Activated B cell treated with CpG ODN at 0.5 μM for 24 hours (primary cell): ENCODE measurements around the gene RNF130. TPM values are rescaled to one million over a fixed set of nuclear protein-coding genes. Genes with fewer than 3 reads are reported as not detected.

Experiments
- ATAC-seq: fragments of 200-7000 bp; cut with Tn5 transposase; one replicate; pipeline ENCODE4 v1.10.0; 2021; ENCODE audit warnings: low read depth, mild to moderate bottlenecking, moderate library complexity
- CTCF ChIA-PET: fragments of 350-600 bp; sonication (Branson Sonifier 250); formaldehyde crosslinking; loops from one replicate; lab custom pipeline; 2021; ENCODE audit warnings: antibody characterized with exemption; lab: Charles Lee
- POLR2A ChIA-PET: fragments of 350-600 bp; sonication (Branson Sonifier 250); formaldehyde crosslinking; loops from one replicate; lab custom pipeline; 2021; ENCODE audit warnings: antibody characterized with exemption; lab: Charles Lee
- DNase-seq: peaks from one replicate; pipeline ENCODE4 v3.0.0; 2022
- H3K27ac Mint-ChIP-seq: one replicate; pipeline ENCODE4 v1.8.0; 2020; ENCODE audit warnings: mixed read lengths
- H3K27me3 Mint-ChIP-seq: one replicate; pipeline ENCODE4 v1.8.0; 2021; ENCODE audit warnings: mixed read lengths
- H3K36me3 Mint-ChIP-seq: one replicate; pipeline ENCODE4 v1.8.0; 2021; ENCODE audit warnings: low read depth, mixed read lengths
- H3K4me1 Mint-ChIP-seq: one replicate; pipeline ENCODE4 v1.8.0; 2021; ENCODE audit warnings: mixed read lengths
- H3K4me3 Mint-ChIP-seq: one replicate; pipeline ENCODE4 v1.8.0; 2020; ENCODE audit warnings: mild to moderate bottlenecking, mixed read lengths
- H3K9me3 Mint-ChIP-seq: one replicate; pipeline ENCODE4 v1.8.0; 2020; ENCODE audit warnings: mixed read lengths
- intact Hi-C: fragments of 100-400 bp; cut with micrococcal nuclease; formaldehyde crosslinking; loops from one replicate; pipeline ENCODE4 v1.15.1; 2024
- total RNA-seq: library from RNA; stranded (reverse); gene quantifications from 2 replicates; pipeline ENCODE4 v1.2.3, GENCODE V29; 2022
- TF ChIP-seq, protein P1 (sequence below): fragments of 200-600 bp; IDR thresholded peaks from one replicate; pipeline ENCODE4 v1.8.0; 2022; ENCODE audit warnings: antibody characterized with exemption, mild to moderate bottlenecking

The RNF130 gene
- total RNA-seq, 1 donor from 2014 or later = 18.5 TPM

GRCh38 chr5:180088561-180088960 lies 17.0 kb upstream of the RNF130 start:
- H3K4me1 Mint-ChIP-seq = peaks cover 12% of the 10 kb centered on the region
- no peaks in the 10 kb centered on the region for H3K9me3 Mint-ChIP-seq
- DNase-seq (no peak), ATAC-seq (no peak)
- H3K36me3 Mint-ChIP-seq = no peaks in the 10 kb centered on the region
- intact Hi-C loops = no loop called here
- no peak overlapping the region for H3K4me3 Mint-ChIP-seq
- ChIA-PET CTCF (interaction anchor here (1.0 kb wide), 1 partner anchor 20 kb away, joined by 3 read pairs; no protein-coding TSS in a partner anchor), POLR2A (no interaction called here)
- peaks cover 4% of the 10 kb centered on the region for H3K27me3 Mint-ChIP-seq
- H3K27ac Mint-ChIP-seq = no peak overlapping the region
- TF ChIP-seq, protein P1, sequence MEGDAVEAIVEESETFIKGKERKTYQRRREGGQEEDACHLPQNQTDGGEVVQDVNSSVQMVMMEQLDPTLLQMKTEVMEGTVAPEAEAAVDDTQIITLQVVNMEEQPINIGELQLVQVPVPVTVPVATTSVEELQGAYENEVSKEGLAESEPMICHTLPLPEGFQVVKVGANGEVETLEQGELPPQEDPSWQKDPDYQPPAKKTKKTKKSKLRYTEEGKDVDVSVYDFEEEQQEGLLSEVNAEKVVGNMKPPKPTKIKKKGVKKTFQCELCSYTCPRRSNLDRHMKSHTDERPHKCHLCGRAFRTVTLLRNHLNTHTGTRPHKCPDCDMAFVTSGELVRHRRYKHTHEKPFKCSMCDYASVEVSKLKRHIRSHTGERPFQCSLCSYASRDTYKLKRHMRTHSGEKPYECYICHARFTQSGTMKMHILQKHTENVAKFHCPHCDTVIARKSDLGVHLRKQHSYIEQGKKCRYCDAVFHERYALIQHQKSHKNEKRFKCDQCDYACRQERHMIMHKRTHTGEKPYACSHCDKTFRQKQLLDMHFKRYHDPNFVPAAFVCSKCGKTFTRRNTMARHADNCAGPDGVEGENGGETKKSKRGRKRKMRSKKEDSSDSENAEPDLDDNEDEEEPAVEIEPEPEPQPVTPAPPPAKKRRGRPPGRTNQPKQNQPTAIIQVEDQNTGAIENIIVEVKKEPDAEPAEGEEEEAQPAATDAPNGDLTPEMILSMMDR = no peak

- Mint-ChIP-seq H3K9me3 (no peaks in the 10 kb centered on the region), H3K4me1 (peaks cover 10% of the 10 kb centered on the region), H3K27me3 (peaks cover 9% of the 10 kb centered on the region), H3K4me3 (no peak overlapping the region), H3K36me3 (no peaks in the 10 kb centered on the region), H3K27ac (no peak overlapping the region)
- DNase-seq = no peak
- POLR2A ChIA-PET = no interaction called here
- intact Hi-C loops = no loop called here
- ATAC-seq = no peak
- TF ChIP-seq, protein P1 = no peak
- CTCF ChIA-PET = no interaction called here
Measured at GRCh38 chr5:180086816-180087399, 15.3 kb upstream of the RNF130 start.

DNA sequence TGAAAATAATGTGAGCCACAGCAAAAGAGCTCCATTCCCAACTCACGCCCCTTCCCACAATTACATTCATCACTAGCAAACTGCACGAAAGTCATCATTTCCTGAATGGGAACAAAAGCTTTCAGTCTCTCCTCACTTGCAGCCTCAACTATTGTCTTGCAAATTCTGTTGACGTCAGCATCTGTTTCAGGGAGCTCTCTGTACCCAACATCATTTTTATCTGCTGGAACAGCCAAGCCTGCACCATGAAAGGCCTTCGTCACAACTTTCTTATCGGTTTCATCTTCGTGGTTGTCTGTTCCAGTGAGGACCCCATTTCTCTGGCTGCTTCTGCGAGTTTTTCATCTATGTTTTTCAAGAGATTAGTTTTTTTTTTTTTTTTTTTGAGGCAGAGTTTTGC lies 14.3 kb upstream of the RNF130 start:
- CTCF ChIA-PET = no interaction called here
- intact Hi-C loops = no loop called here
- Mint-ChIP-seq H3K27ac (no peak overlapping the region), H3K27me3 (peaks cover 19% of the 10 kb centered on the region), H3K9me3 (no peaks in the 10 kb centered on the region), H3K4me1 (peaks cover 5% of the 10 kb centered on the region), H3K36me3 (no peaks in the 10 kb centered on the region), H3K4me3 (no peak overlapping the region)
- POLR2A ChIA-PET = no interaction called here
- ATAC-seq (no peak), DNase-seq (no peak)
- TF ChIP-seq, protein P1 = no peak

DNA sequence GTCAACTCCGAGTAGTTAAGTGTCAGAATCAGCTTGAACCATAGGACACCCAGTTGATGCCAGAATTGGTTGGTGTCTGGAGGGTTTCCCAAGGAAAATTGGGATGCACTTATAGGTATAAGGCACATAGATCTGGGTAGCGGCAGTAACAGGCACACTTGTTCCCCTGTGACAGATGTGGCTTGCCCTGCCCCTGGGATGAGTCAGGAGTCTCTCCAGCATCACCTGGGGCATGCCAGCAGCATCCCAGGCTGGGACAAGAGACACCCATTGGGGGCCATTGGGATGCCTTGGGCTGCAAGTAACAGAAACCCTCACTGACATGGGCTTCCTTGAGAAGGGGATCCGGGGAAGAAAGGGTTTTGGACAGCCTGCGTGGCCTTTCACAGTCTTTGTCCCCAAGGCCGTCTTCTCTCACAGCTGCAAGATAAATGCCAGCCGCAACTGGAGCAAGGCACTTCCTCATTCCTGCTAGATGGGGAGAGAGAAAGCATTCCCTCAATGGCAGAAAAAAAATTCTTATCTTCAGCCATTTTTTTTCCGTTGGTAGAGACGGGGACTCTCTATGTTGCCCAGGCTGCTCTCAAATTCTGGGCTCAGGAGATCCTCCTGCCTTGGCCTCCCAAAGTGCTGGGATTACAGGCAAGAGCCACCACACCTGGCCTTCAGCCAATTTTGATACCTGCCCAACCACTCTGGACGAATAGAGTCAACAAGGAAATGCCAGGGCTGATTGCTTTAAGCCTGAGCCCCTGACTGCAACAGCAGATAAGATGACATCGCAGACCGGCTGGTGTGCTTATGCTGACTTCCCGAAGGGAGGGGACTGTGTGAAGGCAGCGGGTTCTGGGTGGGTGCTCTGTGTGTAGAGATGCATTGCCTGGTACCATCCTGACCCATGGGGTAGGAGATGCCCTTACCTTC lies 13.3 kb upstream of the RNF130 start:
- intact Hi-C loops = no loop called here
- ChIA-PET POLR2A (no interaction called here), CTCF (no interaction called here)
- Mint-ChIP-seq H3K27me3 (peaks cover 28% of the 10 kb centered on the region), H3K4me1 (peaks cover 4% of the 10 kb centered on the region), H3K4me3 (no peak overlapping the region), H3K27ac (no peak overlapping the region), H3K9me3 (no peaks in the 10 kb centered on the region), H3K36me3 (no peaks in the 10 kb centered on the region)
- ATAC-seq (no peak), DNase-seq (no peak)
- TF ChIP-seq, protein P1 = no peak

DNA sequence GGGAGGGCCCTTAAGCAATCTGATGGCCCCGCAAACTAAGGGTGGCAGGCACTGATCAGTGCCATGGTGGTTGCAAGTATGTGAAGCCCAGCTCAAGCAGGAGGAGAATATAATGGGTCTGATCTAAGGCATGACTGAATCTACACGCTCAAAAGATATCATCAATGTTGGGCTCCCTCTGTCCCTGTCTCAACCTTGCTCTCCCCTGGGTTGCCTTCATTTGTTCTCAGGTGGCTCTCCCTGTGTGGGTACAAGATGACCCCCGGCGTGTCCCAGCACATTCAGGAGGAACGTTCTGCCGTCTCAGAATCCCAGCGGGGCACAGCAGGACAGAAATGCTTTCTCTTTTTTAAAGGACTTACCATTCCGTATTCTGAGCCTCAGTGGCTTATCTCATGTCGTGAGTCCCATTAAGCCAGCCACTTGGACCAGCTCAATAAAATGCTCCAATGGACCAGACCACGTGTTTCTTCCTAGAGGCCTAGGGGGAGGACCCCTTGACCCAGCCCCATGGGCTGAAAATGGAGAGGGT lies 12.0 kb upstream of the RNF130 start:
- TF ChIP-seq, protein P1 = no peak
- H3K27me3 Mint-ChIP-seq = peaks cover 39% of the 10 kb centered on the region
- no peak overlapping the region for H3K4me3 Mint-ChIP-seq
- ChIA-PET POLR2A (no interaction called here), CTCF (no interaction called here)
- H3K4me1 Mint-ChIP-seq = peaks cover 4% of the 10 kb centered on the region
- ATAC-seq (no peak), DNase-seq (no peak)
- intact Hi-C loops = no loop called here
- H3K36me3 Mint-ChIP-seq = no peaks in the 10 kb centered on the region
- H3K9me3 Mint-ChIP-seq = no peaks in the 10 kb centered on the region
- no peak overlapping the region for H3K27ac Mint-ChIP-seq
